ENCODE results near the gene TMEM217.

DNA sequence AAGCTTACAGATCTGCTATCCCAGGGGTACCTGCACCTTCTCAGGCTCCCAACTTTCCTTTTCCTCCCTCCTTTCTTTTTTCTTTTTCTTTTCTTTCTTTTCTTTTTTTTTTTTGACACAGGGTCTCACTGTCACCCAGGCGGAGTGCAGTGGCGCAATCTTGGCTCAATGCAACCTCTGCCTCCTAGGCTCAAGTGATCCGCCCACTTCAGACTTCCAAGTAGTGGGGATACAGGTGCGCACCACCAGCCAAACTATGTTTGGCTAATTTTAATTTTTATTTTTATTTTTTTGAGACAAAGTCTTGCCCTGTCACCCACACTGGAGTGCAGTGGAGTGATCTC lies 52.0 kb downstream of the TMEM217 start:
- TF ChIP-seq EZH2 (IDR thresholded peaks at IDR 0.05) (no peak), FOXP2 (optimal IDR thresholded peaks at IDR 0.05; ENCODE audit: control extremely low read depth, extremely low read length, insufficient read depth) (no peak)

Data from SK-N-MC (cell line).